ENCODE results near the gene KRTAP10-3.

KRTAP10-3 gene

GRCh38 chr21:44528634-44528995 is 30.0 kb downstream of the KRTAP10-3 start:
- DNase-seq (ENCODE audit: low spot score): no peak

GRCh38 chr21:44527983-44528633 is 30.5 kb downstream of the KRTAP10-3 start:
- DNase-seq (ENCODE audit: low spot score): no peak

GRCh38 chr21:44527156-44527982 is 31.2 kb downstream of the KRTAP10-3 start:
- DNase-seq (ENCODE audit: low spot score): no peak

GRCh38 chr21:44526096-44526997 is 32.2 kb downstream of the KRTAP10-3 start:
- no peak for DNase-seq (ENCODE audit: low spot score)

GRCh38 chr21:44525391-44526095 is 33.1 kb downstream of the KRTAP10-3 start:
- DNase-seq (ENCODE audit: low spot score): no peak

- no peak for DNase-seq (ENCODE audit: low spot score)
These were observed 33.9 kb downstream of the KRTAP10-3 start for GRCh38 chr21:44524414-44525371.

GRCh38 chr21:44523567-44524413 is 34.8 kb downstream of the KRTAP10-3 start:
- DNase-seq (ENCODE audit: low spot score): no peak

- no peak for DNase-seq (ENCODE audit: low spot score)
These were observed 35.8 kb downstream of the KRTAP10-3 start for GRCh38 chr21:44522753-44523204.

- no peak for DNase-seq (ENCODE audit: low spot score)
These were observed 36.5 kb downstream of the KRTAP10-3 start for GRCh38 chr21:44521928-44522752.

GRCh38 chr21:44521301-44521927 is 37.2 kb downstream of the KRTAP10-3 start:
- DNase-seq (ENCODE audit: low spot score): no peak

- DNase-seq (ENCODE audit: low spot score): no peak
These were observed 38.0 kb downstream of the KRTAP10-3 start for GRCh38 chr21:44520326-44521300.

GRCh38 chr21:44519346-44520325 is 39.0 kb downstream of the KRTAP10-3 start:
- DNase-seq (ENCODE audit: low spot score): no peak

- DNase-seq (ENCODE audit: low spot score): no peak
These were observed 39.9 kb downstream of the KRTAP10-3 start for GRCh38 chr21:44518686-44519085.

- DNase-seq (ENCODE audit: low spot score): peak; percentile 90
These were observed 41.3 kb downstream of the KRTAP10-3 start for GRCh38 chr21:44517175-44517899.

- DNase-seq (ENCODE audit: low spot score): no peak
These were observed 41.8 kb downstream of the KRTAP10-3 start for GRCh38 chr21:44516828-44517174.
